GM18526 (cell line): Measurements from ENCODE around the gene ZBTB2.

Experiments used
- POLR2A ChIP-seq: IDR thresholded peaks from 3 replicates; pipeline ENCODE4 v1.6.1; 2011; ENCODE audit not compliant: insufficient read length; ENCODE audit errors: extremely low read depth

Gene ZBTB2

DNA sequence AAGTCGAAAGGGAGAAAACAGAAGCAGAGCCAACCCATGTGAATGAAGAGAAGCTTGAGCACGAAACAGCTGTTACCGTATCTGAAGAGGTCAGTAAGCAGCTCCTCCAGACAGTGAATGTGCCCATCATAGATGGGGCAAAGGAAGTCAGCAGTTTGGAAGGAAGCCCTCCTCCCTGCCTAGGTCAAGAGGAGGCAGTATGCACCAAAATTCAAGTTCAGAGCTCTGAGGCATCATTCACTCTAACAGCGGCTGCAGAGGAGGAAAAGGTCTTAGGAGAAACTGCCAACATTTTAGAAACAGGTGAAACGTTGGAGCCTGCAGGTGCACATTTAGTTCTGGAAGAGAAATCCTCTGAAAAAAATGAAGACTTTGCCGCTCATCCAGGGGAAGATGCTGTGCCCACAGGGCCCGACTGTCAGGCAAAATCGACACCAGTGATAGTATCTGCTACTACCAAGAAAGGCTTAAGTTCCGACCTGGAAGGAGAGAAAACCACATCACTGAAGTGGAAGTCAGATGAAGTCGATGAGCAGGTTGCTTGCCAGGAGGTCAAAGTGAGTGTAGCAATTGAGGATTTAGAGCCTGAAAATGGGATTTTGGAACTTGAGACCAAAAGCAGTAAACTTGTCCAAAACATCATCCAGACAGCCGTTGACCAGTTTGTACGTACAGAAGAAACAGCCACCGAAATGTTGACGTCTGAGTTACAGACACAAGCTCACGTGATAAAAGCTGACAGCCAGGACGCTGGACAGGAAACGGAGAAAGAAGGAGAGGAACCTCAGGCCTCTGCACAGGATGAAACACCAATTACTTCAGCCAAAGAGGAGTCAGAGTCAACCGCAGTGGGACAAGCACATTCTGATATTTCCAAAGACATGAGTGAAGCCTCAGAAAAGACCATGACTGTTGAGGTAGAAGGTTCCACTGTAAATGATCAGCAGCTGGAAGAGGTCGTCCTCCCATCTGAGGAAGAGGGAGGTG is 38.7 kb downstream of the ZBTB2 start:
- TF ChIP-seq POLR2A: no peak

DNA sequence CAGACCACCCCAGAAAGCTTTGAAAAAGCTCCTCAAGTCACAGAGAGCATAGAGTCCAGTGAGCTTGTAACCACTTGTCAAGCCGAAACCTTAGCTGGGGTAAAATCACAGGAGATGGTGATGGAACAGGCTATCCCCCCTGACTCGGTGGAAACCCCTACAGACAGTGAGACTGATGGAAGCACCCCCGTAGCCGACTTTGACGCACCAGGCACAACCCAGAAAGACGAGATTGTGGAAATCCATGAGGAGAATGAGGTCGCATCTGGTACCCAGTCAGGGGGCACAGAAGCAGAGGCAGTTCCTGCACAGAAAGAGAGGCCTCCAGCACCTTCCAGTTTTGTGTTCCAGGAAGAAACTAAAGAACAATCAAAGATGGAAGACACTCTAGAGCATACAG is 39.6 kb downstream of the ZBTB2 start:
- no peak for TF ChIP-seq POLR2A

DNA sequence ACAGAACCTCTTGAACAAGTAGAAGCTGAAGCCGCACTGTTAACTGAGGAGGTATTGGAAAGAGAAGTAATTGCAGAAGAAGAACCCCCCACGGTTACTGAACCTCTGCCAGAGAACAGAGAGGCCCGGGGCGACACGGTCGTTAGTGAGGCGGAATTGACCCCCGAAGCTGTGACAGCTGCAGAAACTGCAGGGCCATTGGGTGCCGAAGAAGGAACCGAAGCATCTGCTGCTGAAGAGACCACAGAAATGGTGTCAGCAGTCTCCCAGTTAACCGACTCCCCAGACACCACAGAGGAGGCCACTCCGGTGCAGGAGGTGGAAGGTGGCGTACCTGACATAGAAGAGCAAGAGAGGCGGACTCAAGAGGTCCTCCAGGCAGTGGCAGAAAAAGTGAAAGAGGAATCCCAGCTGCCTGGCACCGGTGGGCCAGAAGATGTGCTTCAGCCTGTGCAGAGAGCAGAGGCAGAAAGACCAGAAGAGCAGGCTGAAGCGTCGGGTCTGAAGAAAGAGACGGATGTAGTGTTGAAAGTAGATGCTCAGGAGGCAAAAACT is 40.1 kb downstream of the ZBTB2 start:
- TF ChIP-seq POLR2A: no peak

DNA sequence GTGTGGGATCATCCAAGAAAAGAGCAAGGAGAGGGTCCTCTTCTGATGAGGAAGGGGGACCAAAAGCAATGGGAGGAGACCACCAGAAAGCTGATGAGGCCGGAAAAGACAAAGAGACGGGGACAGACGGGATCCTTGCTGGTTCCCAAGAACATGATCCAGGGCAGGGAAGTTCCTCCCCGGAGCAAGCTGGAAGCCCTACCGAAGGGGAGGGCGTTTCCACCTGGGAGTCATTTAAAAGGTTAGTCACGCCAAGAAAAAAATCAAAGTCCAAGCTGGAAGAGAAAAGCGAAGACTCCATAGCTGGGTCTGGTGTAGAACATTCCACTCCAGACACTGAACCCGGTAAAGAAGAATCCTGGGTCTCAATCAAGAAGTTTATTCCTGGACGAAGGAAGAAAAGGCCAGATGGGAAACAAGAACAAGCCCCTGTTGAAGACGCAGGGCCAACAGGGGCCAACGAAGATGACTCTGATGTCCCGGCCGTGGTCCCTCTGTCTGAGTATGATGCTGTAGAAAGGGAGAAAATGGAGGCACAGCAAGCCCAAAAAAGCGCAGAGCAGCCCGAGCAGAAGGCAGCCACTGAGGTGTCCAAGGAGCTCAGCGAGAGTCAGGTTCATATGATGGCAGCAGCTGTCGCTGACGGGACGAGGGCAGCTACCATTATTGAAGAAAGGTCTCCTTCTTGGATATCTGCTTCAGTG is 40.8 kb downstream of the ZBTB2 start:
- no peak for TF ChIP-seq POLR2A

DNA sequence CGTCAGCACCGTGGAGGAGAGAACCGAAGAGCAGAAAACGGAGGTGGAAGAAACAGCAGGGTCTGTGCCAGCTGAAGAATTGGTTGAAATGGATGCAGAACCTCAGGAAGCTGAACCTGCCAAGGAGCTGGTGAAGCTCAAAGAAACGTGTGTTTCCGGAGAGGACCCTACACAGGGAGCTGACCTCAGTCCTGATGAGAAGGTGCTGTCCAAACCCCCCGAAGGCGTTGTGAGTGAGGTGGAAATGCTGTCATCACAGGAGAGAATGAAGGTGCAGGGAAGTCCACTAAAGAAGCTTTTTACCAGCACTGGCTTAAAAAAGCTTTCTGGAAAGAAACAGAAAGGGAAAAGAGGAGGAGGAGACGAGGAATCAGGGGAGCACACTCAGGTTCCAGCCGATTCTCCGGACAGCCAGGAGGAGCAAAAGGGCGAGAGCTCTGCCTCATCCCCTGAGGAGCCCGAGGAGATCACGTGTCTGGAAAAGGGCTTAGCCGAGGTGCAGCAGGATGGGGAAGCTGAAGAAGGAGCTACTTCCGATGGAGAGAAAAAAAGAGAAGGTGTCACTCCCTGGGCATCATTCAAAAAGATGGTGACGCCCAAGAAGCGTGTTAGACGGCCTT is 41.6 kb downstream of the ZBTB2 start:
- TF ChIP-seq POLR2A: no peak

DNA sequence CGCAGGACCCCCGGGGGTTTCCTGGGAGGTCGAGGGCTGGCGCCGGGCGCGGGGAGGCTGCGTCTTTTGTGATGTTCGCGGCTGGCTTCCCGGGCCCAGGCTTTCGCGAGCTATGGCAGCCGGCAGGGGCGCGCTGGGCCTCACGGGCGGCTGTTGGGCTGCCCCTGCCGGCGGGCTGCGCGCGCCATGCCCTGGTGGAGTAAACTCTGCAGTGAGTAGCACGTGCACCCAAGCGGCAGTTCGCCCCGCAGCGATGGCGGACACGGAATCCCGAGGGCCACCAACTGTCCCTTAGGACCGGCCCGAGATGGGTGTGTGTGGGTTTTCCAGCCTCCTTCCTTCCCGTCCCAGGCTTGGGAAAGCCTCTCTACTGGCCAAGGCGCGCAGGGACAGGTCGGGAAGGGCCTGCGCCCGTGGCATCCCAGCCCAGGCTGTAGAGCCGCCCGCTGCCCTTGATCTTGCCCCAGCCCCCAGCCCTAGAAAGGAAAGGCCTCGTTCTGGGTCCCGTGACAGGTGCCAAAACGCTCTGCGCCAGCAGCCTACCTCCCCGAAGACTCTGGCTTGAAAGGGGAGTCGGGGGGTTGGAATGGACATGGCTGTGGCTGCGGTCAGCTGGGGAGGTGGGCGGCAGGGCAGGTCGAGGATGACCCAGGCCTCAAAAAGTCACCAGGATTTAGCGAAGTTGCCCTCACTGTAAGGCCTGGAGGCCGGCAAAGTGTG is 49.7 kb downstream of the ZBTB2 start:
- no peak for TF ChIP-seq POLR2A

DNA sequence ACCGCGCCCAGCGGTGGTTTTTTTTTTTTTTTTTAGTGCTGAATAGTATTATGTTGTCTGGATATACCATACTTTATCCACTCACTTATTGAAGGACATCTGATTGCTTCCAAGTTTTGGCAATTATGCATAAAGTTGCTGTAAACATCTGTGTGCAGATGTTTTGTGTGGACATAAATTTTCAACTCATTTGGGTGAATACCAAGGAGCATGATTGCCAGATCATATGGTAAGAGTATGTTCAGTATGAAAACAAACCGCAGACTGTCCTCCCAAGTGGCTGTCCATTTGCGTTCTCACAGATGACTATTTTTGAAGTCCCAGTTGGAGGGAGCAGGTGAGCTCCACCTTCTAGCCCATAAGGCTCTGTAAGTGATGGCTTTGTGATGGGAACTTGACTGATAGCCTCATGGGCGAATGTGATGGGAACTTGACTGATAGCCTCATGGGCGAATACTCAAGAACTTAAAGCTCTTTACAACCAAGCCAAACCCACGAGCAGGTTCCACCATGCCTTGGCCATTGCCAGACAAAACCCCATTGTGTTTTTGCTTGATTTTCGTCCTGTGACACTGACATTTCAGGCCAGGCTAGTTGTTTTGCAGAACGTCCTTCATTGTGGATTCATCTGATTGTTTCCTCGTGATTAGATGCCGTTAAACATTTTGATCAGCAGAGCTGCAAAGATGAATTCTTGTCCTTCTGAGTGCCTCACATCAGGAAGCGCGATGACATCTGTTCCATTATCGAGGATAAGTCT is 51.0 kb downstream of the ZBTB2 start:
- TF ChIP-seq POLR2A: no peak

DNA sequence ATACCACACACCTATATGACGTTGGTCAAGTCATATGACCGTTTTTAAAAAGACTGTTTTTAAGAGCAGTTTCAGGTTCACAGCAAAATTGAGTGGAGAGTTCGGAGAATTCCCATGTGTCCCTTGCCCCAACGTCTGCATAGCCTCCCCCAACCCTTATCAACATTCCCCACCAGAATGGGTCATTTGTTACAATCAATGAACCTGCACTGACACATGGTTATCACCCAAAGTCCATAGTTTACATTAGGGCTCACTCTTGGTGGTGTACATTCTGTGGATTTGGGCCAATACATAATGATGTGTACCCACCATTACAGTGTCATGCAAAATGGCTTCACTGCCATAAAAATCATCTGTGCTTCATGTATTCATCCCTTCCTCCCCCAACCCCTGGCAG is 52.0 kb downstream of the ZBTB2 start:
- no peak for TF ChIP-seq POLR2A

DNA sequence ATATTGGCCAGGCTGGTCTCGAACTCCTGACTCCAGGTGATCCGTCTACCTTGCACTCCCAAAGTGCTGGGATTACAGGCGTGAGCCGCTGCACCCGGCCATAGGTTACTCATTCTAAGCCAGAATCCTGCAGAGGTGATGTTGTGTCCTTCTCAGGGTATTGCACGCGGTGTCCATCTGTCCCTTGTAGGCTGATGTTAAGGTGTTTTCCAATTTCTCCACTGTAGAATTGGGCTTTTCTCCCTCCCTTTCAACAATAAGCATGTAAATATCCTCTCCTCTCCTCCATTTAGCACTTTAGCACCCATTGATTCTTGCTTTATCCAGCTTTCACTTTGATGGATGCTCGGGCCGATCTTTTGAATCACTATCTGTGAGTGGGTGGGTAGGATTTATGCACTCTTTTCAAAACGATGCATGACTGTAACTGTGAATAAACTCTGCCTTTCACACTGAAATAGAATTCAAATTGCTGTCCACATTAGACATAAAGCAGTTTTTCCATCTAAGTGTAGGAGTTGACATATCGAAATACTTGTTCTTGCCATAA is 52.6 kb downstream of the ZBTB2 start:
- TF ChIP-seq POLR2A: no peak

DNA sequence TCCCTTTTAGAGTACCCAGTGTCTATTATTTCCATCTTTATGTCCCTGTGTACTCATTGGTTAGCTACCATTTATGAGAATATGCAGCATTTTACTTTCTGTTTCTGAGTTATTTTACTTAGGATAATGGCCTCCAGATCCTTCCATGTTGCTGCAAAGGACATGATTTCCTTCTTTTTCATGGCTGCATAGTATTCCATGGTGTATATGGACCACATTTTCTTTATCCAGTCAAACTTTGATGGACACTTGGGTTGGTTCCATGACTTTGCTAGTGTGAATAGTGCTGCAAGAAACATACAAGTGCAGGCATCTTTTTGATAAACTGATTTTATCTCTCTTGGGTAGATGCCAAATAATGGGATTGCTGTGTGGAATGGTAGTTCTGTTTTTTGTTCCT is 55.4 kb downstream of the ZBTB2 start:
- TF ChIP-seq POLR2A: no peak

DNA sequence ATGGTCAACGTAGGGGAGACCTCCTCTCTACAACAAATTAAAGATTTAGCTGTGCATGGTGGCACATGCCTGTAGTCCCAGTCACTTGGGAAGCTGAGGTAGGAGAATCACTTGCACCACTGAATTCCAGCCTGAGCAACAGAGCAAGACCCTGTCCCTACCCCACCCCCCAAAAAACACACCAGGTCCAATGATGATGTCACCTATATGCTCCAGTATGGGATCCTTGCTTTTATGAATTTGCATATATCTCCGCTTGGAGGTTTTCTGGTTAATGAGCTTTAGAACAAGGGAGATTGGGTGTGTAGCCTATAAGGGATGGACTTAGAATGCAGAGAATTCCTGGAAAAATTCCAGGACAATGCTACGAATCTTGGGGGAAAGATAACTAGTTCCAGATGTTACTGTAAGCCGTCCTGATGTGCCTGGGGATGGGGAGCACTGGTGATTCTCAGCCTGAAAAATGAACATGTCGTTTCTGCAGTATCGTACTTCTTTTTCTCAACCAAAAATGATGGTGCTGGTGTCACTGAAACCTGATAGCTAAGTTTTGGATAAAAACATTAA is 61.1 kb downstream of the ZBTB2 start:
- TF ChIP-seq POLR2A: no peak

DNA sequence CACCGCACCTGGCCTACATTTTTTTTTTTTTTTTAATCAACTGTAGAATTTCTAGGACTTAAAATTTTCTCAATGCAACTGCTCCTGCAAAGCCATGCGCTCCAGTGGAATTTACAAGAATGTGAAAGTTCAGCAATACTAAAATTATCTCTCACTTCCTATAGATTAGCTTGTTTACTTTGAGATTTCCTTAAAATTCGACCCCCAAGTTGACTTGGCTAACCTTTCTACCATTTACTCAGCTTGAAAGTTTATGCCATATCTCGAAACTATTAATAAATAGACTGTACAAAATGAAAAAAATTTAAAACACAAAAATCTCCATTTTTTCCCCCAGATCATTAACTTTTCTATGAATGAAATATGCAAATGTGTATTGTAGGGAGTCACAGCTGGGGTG is 64.3 kb downstream of the ZBTB2 start:
- TF ChIP-seq POLR2A: no peak

DNA sequence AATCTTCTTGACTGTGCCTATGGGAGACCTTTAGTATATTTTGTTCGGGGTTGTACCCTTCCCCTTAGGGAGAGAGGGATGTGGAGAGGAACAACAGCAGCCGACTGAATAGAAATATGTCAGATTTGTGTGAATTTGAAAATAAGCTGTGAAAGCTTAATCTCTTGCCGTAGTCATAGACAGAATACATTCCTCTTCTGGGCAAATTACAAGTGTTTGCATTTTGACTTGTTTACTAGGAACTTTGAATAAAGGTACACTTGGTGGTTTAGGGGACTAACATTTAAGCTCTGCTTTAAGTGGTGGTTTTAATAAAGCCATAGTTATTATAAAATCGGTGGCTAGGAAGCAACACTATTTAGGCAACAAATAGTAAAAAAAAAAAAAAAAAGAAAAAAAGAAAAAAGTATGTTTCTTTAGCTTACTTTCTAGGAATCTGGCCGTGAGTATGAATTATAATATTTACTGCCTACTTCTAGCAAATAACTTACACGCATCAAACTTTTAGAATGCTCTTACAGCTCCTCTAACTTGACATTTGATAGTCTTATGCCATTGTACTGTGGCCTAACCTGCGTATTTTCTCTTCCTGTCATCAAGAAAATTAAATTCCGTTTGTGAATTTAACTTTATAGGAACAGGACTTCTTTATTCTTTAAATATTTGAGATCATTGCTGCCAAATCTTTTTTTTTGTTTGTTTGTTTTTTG is 65.1 kb downstream of the ZBTB2 start:
- no peak for TF ChIP-seq POLR2A
